Effector CD8-positive, alpha-beta T cell (primary cell): ENCODE data around the gene NKX2-4.
"Not testable (repeated sequence)": the region's sequence is repeated elsewhere in the genome, so short reads cannot be mapped to it uniquely, and the experiment has no call there.

Experiments used
- DNase-seq: peaks from one replicate; lab custom pipeline; 2025; lab: John Stamatoyannopoulos, UW
- total RNA-seq, 4 experiments: gene quantifications; one replicate each; lab custom pipeline; 2026; lab: John Stamatoyannopoulos, UW

NKX2-4 gene
- 0 to 0.18 (median 0) reads per million in 4 experiments for total RNA-seq

DNA sequence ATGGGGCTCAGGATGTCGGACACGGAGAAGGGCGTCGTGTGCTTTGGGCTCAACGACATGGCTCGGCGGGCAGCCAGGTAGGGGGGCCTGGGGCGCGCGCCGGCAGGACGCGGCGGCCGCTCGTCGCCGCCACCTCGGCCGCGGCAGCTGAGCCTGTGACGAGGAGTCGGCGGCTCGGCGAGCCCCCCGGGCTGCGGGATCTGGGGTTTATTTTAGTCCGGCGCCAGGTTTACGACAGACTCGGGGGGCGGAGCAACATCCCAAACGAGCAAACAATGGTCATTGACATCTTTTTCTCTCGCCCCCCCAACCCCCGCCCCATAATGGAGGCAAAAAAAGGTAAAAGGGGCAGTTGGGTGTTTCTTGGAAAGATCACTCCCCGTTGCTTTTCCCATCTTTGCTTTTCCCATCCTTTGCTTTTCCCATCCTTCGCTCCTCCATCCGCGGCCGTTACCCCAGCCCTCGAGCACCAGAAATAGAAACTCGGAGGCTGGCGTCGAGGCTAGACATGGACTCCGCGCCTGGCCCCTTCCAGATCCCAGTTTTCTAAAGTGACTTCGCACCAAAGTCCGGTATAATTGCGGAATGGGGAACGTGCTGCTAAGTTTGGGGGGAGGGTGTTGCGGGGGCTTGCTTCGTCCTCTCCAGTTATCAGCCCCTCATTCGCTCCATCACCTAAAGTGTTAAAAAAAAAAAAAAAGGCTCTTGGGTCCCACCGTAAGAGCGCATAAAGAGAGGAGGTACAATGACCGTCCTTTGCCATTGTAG lies at the start of gene NKX2-4:
TSS of gene NKX2-4 (minus strand) at position 186 of the 768 bp plus-strand sequence. CDS start at position 59, 127 bp downstream.
- DNase-seq: no peak

DNA sequence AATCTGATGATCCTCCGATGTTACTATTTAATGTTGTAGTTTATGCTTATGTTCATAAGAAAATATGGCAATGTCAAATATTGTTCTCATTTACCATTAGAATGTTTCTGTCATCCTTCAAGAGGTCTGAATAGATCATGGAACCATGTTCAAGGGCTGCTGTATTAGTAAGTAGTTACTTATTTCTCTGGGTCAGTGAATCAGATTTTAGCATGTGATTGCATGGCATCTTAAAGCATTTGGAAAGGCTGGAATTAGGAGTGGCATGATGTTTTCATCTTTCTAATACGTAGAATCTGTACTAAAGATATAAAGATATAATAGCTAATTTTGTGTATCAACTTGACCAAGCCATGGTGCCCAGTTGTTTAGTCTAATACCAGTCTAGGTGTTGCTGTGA lies 40.5 kb upstream of the NKX2-4 start:
- DNase-seq: no peak

DNA sequence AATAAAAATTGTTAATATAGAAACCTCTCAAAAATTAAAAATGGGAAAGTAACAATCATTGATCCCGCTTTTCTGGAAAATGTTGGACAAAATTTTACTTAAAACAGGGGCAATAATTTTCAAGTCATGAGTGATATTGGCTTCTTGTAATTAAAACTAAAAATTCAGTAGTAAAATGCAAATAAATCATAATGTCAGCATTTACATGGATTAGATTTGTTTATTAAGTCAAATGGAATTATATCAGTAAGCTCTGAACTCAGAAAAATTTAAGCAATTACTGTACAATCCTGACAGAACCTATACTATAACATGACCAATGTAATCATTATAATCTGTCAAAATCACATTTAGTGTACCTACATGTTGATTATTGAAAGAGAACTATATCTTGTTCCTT lies 39.9 kb upstream of the NKX2-4 start:
- no peak for DNase-seq

DNA sequence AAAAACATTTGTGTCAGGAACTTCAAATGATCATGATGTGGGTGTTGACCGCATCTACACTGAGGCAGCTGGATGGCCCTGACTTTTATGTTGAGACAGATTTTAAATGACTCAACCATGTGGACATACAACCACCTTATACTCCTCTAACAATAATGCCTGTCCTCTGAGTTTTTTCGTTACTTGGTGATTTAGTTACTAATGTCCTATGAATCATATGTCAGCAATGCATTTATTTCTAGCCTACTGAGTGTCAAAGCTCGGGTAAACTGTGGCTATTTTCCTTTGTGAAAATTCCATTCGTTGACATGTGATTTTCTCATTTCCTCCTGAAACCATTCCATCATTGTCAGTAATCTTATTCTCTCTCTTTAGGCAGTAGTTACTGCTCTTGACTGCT lies 38.9 kb upstream of the NKX2-4 start:
- DNase-seq: no peak

DNA sequence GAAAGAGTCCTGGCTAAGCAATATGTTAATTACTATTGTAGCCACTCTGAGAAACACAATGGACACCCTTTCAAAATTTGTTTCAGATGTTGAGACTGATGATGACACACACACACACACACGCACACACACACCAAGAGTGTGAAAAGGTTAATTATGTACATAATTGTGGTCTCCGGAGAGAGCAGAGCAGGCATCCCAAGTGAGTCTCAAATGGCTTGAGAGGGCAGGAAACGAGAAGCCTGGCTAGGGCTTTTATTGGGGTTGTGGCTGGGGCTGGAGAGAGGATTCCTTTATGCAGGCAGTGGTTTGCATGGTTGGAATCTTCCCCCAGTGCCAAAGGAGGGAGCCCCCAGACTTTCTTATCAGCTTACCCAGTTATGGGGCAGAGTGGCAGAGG lies 38.2 kb upstream of the NKX2-4 start:
- DNase-seq: no peak

DNA sequence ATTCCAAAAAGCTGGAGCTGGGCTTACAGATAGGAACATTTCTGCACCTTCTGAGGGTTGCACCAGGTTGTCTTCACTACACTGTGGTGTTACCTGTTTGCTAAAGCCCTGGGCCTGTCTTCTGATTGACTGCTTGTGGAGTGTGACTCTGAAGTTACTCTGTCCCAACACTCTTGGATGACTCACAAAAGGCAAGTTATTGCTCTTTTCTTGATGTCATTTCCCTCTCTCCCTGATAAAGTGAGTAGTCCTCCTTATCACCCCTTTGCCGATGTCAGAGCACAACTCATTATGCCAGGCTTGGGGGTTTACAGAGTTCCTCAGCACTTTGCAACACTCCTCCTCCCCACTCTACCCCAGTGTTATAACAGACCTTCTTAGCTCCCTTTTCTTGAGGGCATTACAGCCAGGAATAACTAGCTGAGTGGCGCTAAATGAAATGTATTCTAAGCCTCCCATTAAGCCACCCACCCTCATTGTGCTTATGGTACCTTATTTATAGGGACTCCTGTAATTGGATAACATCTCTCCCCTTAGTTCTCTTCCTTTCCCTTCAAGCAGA lies 36.1 kb upstream of the NKX2-4 start:
- DNase-seq: no peak

DNA sequence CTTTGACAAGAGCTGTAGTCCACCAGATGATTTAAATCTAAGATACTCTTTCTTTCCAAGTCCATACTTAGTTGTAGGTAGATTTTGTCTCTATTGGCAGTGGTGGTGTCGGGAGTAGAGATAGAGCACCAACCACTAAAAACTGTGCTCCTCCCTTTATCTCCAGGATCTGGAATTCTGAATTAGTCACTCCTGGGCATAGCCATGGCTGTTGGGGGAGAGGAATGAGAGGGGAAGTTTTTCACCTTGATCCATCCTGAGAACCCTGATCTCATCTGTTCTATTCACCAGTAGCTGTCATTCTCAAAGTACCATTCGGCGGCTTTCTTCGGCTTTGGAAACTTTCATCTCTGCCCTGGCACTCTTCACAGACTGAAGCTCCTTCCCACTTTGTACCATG lies 35.6 kb upstream of the NKX2-4 start:
- no peak for DNase-seq

DNA sequence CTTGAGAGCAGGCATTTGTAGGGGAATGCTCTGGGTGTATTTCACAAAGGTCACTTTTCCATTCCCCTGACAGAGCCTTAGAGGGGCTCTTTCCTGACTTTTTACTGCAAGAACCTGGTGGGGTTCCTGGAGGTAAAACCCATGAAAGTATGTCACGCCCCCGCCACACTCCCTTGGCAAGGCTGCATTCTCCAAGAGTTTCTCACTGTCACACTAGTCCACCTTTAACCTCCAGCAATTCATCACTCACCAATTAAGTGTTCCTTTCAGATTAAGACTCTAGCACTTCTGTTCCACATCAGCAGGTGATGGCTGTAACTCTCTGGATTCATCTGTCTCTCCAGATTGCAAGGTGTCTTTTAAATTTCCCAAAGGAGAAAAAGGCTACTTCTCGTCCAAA lies 32.7 kb upstream of the NKX2-4 start:
- no peak for DNase-seq

DNA sequence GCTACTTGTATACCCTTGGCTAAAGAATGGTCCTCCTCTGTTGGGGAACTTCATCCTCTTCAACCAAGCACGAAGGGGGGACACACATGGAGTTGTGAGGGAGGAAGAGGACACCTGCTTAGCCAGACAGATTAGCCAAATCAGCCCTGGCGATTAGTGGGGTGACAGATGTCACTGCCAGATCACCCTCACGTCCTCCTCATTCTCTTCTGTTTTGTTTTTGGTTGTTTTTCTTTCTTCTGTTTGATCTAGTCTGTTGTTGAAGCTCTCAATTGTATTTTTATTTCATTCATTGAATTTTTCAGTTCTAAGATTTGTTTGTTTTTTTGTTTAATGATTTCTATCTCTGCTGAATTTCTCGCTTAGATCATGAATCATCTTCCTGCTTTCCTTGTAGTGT lies 27.5 kb upstream of the NKX2-4 start:
- no peak for DNase-seq

DNA sequence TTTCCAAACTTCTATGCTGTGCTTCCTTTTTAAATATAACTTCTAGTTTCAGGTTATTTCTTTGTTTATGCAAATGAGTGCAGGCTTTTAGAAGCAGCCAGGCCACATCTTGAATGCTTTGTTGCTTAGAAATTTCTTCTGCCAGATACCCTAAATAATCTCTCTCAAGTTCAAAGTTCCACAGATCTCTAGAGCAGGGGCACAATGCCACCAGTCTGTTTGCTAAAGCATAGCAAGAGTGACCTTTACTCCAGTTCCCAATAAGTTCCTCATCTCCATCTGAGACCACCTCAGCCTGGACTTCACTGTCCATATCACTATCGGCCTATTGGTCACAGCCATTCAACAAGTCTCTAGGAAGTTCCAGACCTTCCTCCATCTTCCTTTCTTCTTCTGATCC lies 26.4 kb upstream of the NKX2-4 start:
- DNase-seq: not testable (repeated sequence)

DNA sequence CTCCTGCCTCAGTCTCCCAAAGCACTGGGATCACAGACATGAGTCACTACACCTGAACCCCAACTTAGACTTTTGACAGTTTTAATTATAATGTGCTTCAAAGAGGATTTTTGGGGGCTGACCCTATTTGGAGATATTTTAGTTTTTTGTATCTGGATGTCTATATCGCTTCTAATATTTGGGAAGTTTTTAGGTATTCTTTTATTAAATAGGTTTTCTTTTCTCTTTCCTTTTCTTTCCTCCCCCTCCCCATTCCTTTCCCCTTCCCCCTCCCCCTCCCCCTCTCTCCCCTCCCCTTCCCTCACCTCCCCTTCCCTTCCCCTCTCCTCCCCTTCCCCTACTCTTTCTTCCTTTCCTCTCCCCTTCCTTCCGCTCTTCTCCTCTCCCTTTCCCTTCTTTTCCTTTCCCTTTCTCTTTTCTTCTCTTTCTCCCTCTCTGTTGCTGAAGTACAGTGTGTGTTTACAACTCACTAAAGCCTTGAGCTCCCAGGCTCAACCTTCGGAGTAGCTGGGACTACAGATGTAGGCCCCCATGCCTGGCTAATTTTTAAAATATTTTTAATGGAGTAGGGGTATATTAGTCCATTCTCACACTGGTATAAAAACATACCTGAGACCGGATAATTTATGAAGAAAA lies 24.4 kb upstream of the NKX2-4 start:
- DNase-seq: no peak

DNA sequence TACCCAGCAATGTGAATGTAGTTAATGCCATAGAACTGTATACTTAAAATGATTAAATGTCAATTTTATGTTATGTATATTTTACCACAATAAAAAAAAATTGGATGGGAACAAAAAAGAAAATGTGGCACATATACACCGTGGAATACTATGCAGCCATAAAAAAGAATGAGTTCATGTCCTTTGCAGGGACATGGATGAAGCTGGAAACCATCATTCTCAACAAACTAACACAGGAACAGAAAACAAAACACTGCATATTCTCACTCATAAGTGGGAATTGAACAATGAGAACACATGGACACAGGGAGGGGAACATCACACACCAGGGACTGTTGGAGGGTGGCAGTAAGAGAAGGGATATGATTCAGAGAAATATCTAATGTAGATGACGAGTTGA lies 21.8 kb upstream of the NKX2-4 start:
- not testable (repeated sequence) for DNase-seq

DNA sequence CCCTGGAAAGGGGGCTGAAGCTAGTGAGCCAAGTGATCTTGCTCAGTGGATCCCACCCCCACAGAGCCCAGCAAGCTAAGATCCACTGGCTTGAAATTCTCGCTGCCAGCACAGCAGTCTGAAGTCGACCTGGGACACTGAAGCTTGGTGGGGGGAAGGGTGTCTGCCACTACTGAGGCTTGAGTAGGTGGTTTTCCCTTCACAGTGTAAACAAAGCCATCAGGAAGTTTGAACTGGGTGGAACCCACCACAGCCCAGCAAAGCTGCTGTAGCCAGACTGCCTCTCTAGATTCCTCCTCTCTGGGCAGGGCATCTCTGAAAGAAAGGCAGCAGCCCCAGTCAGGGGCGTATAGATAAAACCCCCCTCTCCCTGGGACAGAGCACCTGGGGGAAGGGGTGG lies 16.7 kb upstream of the NKX2-4 start:
- DNase-seq: not testable (repeated sequence)

DNA sequence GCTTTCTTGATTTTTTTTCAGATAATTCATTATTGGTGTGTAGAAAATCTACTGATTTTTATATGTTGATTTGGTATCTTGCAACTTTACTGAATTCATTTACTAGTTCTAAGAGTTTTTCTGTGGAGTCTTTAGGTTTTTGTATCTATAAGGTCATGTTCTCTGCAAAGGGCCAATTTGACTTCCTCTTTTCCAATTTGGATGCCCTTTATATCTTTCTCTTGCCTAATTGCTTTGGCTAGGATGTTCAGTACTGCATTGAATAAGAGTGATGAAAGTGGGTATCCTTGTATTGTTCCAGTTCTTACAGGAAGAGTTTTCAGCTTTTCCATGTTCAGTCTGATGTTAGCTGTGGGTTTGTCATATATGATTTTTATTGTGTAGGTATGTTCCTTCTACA lies 14.4 kb upstream of the NKX2-4 start:
- no peak for DNase-seq

DNA sequence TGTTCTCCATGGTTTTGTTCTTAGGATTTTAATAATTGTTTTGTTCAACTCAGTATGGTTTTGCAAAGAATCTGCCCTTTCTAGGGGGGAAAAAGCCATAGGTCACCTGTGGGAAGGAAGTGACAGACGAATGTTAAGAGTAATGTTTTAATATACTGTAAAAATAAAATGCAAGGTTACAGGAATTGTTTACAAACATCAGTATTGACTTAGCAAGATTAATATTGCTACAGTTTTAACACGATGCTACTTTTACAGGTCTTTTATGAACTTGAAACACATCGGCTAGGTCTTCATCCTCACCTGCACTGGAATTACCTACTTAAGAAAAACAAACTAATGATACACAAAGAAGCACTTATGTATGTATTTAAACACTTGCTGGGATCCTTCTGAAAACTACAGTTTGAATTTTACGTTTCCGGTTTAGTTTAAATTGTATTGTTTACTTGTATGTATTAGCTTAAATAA lies 1.7 kb upstream of the NKX2-4 start:
- DNase-seq: no peak

DNA sequence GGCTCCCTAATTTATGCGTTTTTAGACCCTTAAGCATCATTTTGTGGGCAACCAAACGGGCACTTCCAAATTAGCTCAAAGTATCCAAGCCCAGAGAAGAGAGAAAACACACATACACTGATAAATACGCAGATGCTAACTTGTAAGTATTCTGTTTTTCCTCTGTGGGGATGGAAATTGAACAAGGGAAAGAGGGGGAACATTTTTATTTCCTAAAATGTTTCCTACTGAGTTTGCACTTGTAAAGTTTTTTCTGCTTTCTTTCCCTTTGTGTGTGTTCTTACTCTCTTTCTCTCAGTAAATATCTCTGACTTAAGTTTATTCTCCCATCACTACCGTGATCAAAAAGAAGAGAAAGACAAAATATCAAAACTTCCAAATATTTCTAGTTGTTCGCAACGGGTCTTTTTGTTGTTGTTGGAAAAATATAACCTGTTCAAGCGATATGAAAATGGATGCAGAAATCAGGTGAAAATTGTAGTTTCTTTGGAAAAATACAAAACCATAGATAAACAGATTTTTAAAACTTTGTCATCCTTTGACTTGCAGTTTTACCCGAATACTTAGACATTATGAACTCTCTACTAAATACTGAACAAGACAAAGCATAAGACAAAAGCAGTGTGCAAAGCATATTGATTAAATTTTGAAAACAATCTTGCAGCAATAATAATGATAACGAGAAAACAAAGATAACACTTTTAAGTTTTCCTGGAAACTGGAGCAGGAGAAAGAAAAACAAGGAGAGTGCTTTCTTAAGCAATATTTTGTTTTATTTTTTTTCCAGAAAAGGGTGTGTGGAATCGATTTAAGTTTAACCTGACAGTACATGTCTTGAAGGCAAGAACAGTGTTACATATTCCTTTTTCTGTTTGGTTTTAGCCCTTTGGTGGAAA lies 1.0 kb upstream of the NKX2-4 start:
- DNase-seq: no peak

DNA sequence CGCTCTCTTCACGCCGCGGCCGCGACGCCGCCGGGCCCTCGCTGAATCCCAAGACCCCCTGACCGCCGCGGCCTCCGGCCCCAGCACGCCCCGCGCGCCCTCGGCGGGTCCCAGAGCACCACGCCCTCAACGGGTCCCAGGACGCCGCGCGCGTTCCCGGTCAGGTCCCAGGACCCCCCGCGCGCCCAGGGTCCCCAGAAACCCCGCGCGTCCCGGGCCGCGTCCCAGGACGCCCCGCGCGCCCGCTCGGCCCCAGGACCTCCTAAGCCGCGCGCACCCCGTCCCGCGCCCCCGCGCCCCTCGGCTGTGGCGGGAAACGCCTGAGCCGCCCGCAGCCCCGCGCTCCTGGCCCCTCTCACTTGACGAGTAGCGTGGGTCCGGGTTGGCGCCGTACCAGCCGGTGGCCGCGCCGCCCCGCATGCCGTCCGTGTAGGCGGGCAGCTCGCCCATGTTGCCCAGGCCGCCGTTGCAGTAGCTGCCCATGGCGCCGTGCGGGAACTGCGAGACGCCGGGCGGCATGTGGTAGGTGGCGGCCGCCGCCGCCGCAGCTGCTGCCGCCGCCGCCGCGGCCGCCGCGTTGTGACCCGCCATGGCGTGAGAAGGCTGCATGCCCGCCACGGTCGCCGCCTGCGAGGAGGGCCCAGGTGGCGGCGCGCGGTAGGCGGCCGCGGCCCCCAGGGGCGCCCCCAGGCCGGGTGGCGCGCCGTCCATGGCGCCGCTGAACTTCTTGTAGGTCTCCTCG lies 556 bp downstream of the NKX2-4 start:
- no peak for DNase-seq

DNA sequence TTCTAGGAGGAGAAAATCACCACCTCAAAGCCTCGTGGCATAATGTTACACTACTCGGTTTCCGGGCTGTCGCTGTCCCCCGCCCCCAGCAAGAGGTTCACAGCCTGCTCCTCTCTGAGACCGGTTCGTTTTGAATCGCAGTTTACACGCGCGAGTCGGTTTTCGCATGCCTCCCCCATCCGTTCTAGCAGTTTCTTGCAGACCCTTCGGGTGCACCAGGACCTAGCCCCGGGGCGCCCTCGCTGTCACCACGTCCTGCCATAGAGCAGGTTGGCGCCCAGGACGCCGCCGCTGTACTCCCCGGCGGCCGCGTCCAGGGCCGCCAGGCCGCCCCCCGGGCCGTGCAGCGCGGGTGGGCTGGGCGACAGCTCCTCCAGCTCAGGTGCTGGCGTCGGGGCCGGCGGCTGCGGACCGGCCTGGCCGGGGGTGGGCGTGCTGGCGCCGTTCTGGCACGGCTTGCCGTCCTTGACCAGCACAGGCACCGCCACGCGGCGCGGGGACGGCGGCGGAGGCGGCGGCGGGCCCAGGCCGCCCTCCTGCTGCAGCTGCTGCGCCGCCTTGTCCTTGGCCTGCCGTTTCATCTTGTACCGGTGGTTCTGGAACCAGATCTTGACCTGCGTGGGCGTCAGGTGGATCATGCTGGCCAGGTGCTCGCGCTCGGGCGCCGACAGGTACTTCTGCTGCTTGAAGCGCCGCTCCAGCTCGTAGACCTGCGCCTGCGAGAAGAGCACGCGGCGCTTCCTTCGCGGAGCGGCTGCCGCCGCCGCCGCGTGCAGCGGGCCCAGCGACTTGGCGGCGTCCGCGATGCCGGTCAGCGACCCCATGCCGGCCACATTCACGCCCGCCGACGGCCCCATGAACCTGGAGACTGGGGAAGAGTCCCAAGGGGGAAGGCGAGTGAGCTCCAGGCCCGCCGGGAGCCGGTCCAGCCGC lies 1.4 kb downstream of the NKX2-4 start:
- DNase-seq: peak; percentile 11

DNA sequence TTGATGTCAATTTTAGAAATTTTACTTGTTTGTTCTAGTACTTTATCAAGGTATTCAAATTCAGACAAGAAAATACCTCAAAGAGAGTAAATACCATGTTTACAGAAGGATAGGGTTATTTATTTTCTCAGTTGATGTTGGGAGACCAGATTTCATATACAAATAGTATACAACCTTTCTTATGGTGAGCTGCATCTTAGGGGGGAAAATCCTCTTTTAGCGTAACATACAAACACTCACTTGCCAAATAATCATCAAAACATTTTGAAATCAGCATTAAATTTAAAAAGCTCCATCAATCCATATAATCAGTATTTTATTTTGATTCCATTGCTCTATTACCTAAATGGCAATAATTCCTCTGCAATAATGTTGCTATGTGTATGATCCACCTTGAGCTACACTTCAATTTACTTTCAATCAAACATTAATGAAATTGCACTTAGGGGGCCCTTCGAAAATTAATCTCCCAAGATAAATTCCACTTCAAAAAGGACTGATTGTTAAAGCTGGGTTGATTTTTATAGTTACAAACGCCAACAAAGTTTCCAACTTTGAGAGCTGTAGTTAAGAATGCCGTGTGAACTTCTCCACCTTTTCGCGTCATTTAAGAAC lies 2.2 kb downstream of the NKX2-4 start:
- DNase-seq: no peak

DNA sequence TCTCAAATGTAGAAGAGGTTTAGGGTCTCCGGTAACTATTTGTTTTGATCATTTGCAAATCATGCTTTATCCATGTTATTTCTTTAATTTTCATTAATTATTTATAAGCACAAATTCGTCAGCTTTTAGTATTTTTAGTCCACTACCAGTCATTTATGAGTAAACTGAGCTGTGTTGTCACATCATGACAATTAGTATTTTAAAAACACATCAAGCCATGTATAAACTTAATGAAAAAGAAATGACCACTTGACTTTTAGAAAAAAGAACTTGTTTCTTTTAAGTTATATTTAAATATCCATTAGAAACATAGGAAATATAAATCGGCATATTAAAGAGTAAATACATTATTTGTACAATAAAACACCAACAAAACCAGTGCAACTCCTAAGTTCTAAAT lies 2.8 kb downstream of the NKX2-4 start:
- no peak for DNase-seq
